Measurements from ENCODE around the gene DTX1. TPM values are rescaled to one million over a fixed set of nuclear protein-coding genes. Genes with fewer than 3 reads are reported as not detected.

Gene DTX1
- total and polyA plus RNA-seq, 2 of the 13 experiments (the other 11 are each of a cell fraction or from before 2014, with no cell fraction given), result not detected

DNA sequence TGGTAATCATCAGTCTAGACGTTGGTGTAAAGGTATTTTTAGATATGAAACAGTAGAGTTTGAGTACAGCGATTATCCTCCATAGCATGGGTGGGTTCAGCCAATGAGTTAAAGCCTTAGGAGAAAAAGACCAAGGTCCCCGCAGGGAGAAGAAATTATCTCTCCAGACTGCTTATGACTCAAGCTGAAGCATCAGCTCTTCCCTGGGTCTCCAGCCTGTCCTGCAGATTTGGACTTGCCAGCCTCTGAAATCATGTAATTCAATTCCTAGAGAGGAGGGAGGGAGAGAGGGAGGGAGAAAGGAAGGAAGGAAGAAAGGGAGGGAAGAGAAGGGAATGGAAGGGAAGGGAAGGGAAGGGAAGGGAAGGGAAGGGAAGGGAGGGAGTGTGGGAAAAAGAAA lies 12.0 kb upstream of the DTX1 start:
- FAIRE-seq, result no peak

More for the DNA sequence above, 12.0 kb upstream of the DTX1 start:
- intact Hi-C loops (cut with micrococcal nuclease; ENCODE audit: unreplicated experiment) (no loop called here), in situ Hi-C loops (cut with HindIII; ENCODE audit: extremely low pct_ligation_motif_present, low pct_unique_long_range_greater_than_20kb) (no loop called here)
- no peak overlapping the region for H3K9ac ChIP-seq (ENCODE audit: insufficient read depth, low read depth, low read length)
- no peak overlapping the region for H2AFZ ChIP-seq (ENCODE audit: low read length)
- BruUV-seq (replicated peaks), result no TSS peak
- no peaks in the 10 kb centered on the region for H3K79me2 ChIP-seq (ENCODE audit: insufficient read depth, low read length)
- H3K4me3 ChIP-seq (replicated peaks in 1 of 3; ENCODE audit: insufficient read depth in 1 of 3, low read depth in 2 of 3, low read length in 3 of 3), result no peak overlapping the region
- 2% methylated on average over 3 of the region's 3 CpGs for WGBS (ENCODE audit: low lambda C conversion rate)
- no peak overlapping the region for H3K27ac ChIP-seq (ENCODE audit: extremely low read length, insufficient read depth, low read length)
- H3K9me3 ChIP-seq (ENCODE audit: low read length), result no peaks in the 10 kb centered on the region
- CTCF ChIA-PET (ENCODE audit: low intra/inter-chr PET ratio, low total read pairs), result no interaction called here
- H4K20me1 ChIP-seq (ENCODE audit: insufficient read depth, low read length), result no peaks in the 10 kb centered on the region
- no peak for TF ChIP-seq ZNF232 (CRISPR knock-in tag; IDR thresholded peaks at IDR 0.05; ENCODE audit: borderline replicate concordance)
- TF ChIP-seq ZFP62 (CRISPR knock-in tag; IDR thresholded peaks at IDR 0.05), result no peak
- TF ChIP-seq RFX3 (CRISPR knock-in tag; IDR thresholded peaks at IDR 0.05), result no peak
- no peak for TF ChIP-seq KAT8 (CRISPR knock-in tag; IDR thresholded peaks at IDR 0.05)
- TF ChIP-seq ZNF790 (CRISPR knock-in tag; IDR thresholded peaks at IDR 0.05; ENCODE audit: borderline replicate concordance), result no peak
- no peak for TF ChIP-seq EEA1 (CRISPR knock-in tag; IDR thresholded peaks at IDR 0.05; ENCODE audit: borderline replicate concordance)
- no peak for TF ChIP-seq PATZ1 (CRISPR knock-in tag; IDR thresholded peaks at IDR 0.05)
- TF ChIP-seq MBNL3 (CRISPR knock-in tag; conservative IDR thresholded peaks at IDR 0.05), result no peak
- no peak for TF ChIP-seq ZSCAN30 (CRISPR knock-in tag; IDR thresholded peaks at IDR 0.05)
- TF ChIP-seq PTBP1 (IDR thresholded peaks at IDR 0.05; ENCODE audit: low read depth, low read length, poor library complexity, severe bottlenecking), result no peak
- TF ChIP-seq SIX4 (CRISPR knock-in tag; IDR thresholded peaks at IDR 0.05), result no peak
- TF ChIP-seq MAFG (CRISPR knock-in tag; IDR thresholded peaks at IDR 0.05), result no peak
- TF ChIP-seq MEIS1 (CRISPR knock-in tag; IDR thresholded peaks at IDR 0.05; ENCODE audit: borderline replicate concordance), result no peak
- TF ChIP-seq TCF7L2 (IDR thresholded peaks at IDR 0.05; ENCODE audit: low read depth, low read length), result no peak
- no peak for TF ChIP-seq HNRNPH1 (optimal IDR thresholded peaks at IDR 0.05; ENCODE audit: low read depth, low read length)
- no peak for TF ChIP-seq SALL1 (CRISPR knock-in tag; IDR thresholded peaks at IDR 0.05)
- no peak for TF ChIP-seq ZMAT3 (CRISPR knock-in tag; conservative IDR thresholded peaks at IDR 0.05)
- no peaks in the 10 kb centered on the region for H3K4me1 ChIP-seq (ENCODE audit: insufficient read depth, low read length)
- POLR2A ChIA-PET, result no interaction called here
- H3K4me2 ChIP-seq (ENCODE audit: low read depth, low read length), result no peak overlapping the region
- no peaks in the 10 kb centered on the region for H3K36me3 ChIP-seq (replicated peaks in 1 of 2; ENCODE audit: control insufficient read depth in 1 of 2, insufficient read depth in 2 of 2, low read length in 2 of 2)
- H3K27me3 ChIP-seq (ENCODE audit: control insufficient read depth in 1 of 2, insufficient read depth in 2 of 2, low read length in 2 of 2), result no peaks in the 10 kb centered on the region
- DNase-seq (ENCODE audit: low spot score), result no peak
- ATAC-seq, result no peak

Data from HepG2 (cell line).